GM18511 (cell line): ENCODE measurements around the gene LY6G6D.
A peak's percentile ranks its signal among the peaks of the same experiment; 100 is the strongest.

ENCODE experiments used
- ATAC-seq: cut with Tn5 transposase; IDR thresholded peaks from one replicate; pipeline ENCODE4 v1.9.1; 2021; ENCODE audit warnings: mild to moderate bottlenecking, moderate library complexity; ENCODE audit not compliant: unreplicated experiment

Gene LY6G6D

GRCh38 chr6:31733734-31734133 is 18.6 kb downstream of the LY6G6D start:
- ATAC-seq, result no peak

GRCh38 chr6:31734247-31734820 is 19.2 kb downstream of the LY6G6D start:
- ATAC-seq, result no peak

DNA sequence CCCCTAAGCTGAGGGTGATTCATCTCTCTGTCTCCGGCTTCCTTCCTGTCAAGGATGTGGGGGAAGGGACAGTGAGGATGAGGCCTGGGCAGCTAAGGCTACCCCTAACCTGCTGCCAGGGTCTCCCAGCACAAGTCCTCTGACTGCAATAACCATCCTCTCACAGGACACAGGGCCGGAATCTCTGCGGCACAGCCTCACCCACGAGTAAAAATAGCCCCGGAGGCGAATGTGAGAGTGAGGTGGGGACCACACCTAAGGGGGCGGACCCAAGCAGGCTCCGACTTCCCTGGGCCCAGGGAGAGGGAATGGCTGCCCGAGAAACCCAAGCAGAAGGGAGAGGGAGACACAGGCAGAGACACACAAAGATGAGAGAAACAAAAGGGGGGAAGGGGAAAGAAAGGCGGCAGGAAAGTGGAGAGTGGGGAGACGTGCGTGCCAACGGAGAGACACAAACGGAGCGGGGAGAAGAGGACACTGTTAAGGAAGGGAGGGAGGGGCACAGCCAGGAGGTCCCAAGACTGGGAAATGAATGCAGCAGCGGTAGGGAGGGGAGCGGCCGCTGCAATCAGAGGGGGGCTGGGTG is 19.8 kb downstream of the LY6G6D start:
- ATAC-seq, result no peak

- ATAC-seq, result no peak
These were observed 21.0 kb downstream of the LY6G6D start, which contains the start of gene CLIC1 for GRCh38 chr6:31736021-31736767. CLIC1 (minus strand) TSS chr6:31736530; CDS start chr6:31736300, 230 bp downstream.

GRCh38 chr6:31736768-31737314 is 21.7 kb downstream of the LY6G6D start:
- ATAC-seq, result no peak

DNA sequence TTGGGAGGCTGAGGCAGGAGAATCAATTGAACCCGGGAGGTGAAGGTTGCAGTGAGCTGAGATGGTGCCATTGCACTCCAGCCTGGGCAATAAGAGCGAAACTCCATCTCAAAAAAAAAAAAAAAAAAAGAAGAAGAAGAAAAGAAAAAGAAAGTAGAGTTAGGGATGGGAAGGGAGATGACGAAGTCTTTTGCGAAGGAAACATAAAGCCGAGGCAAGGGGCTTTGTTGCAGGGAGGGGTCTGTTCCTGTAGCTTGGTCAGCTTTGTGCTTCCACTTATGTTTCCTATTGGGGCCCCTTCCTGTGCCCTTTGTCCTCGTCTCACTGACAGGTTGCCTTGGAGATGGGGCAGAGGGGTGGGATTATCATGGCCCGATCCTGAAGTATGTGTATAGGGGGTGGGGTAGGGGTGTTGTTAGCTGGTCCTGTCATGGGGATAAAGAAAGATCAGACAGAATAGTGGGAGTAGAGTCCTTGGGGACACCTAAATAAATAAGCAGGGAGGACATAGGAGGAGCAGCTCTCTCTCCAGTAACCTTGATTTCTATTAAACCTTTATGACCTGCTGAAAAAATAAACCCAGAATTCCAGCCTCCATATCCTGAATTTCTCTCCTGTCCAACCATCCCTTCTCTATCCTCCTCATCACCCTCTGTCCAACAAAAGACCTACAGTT is 22.3 kb downstream of the LY6G6D start:
- no peak for ATAC-seq

- ATAC-seq, result no peak
These were observed 23.1 kb downstream of the LY6G6D start for GRCh38 chr6:31737991-31738979.

GRCh38 chr6:31739639-31740396 is 24.7 kb downstream of the LY6G6D start, which contains the start of gene MSH5:
MSH5 (plus strand) TSS chr6:31740005; CDS start chr6:31740467, 462 bp downstream.
- ATAC-seq, result peak; percentile 71

GRCh38 chr6:31740397-31741223 is 25.5 kb downstream of the LY6G6D start:
- ATAC-seq, result no peak

- ATAC-seq, result no peak
These were observed 26.7 kb downstream of the LY6G6D start for GRCh38 chr6:31741815-31742214.

DNA sequence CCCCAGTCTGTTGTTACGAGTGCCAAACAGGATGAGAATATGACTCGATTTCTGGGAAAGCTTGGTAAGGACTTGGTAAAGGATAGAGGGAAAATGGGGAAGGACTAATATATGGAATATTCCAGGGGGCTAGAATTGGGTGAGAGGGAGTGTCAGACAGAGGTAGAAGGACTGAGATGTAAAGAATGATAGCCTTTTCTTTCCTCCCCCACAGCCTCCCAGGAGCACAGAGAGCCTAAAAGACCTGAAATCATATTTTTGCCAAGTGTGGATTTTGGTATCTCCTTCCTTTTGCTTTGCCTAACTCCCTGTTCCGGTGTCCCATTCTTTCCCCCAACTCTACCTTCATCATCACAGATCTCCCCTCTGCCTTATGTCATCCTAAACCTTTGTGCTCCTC is 27.7 kb downstream of the LY6G6D start:
- no peak for ATAC-seq

- ATAC-seq, result no peak
These were observed 29.3 kb downstream of the LY6G6D start for GRCh38 chr6:31744422-31744821.

DNA sequence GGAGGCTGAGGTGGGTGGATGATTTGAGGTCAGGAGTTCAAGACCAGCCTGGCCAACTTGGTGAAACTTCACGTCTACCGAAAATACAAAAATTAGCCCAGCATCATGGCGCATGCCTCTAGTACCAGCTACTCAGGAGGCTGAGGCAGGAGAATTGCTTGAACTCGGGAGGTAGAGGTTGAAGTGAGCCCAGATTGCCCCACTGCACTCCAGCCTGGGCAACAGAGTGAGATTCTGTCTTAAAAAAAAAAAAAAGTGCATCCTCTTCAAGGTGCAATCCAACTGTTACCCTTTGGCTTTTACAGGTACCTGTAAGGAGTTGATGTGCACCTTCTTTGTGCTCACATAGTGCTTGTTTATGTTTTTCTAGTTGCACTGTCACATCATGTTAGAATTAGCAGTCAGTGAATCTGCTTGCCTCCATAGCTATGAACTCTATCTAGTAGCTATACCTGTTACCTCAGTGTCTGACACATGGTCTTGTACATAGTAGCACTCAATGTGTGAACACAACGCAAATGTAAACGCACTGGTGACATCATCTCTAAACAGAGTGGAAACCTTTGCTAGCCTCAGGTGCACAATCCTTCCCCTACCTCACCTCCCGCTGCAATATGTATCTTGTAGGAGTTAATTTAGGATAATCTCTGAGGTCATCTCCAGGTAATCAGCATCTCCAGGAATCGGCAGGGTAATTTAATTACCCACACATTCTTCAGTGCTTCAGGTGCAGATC is 34.3 kb downstream of the LY6G6D start:
- no peak for ATAC-seq

DNA sequence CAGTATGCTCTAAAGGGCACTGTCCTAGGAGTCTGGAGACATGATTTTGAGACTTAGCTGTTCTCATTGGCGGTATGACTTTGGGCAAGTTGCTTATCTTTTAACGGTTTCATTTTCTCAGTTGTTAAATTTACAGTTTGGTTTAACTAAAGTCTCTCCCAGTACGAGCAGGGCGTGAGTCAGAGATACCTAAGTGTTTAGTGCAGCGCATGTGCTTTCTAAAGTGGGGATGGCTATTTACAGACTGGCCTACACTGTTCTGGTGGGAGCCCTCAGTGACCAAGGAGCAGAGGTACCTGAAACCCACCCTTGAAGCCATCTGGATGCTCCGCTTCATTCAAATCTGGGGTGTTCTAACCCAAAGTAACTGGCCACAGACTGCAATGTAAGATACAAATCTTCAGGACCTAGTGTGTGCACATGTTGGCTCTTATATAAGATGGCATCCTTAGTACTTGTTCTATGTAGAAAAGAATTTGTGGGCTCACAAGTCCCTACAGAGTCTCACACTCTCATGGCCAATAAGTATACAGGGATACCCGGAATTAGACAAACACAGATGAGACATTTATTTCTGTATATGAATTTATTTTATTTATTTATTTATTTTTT is 35.4 kb downstream of the LY6G6D start:
- ATAC-seq, result no peak

- no peak for ATAC-seq
These were observed 37.7 kb downstream of the LY6G6D start for GRCh38 chr6:31752739-31753319.

DNA sequence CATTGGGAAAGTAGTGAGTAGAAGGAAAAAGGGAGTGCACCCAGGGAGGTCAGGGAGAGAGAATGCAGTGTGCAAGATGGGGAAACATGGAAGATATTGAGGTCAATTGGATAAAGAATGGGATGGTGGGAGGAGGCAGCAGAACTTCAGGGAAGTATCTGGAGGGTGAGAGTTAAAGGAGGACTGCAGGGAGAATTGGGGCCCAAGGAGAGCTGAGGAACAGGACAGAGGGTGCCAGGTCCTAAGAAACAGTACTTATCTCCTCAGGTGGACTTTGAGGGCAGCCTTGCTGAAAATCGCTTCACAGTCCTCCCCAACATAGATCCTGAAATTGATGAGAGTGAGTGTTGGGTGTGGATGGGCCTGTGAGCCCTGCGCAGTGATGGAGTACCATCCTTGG is 43.1 kb downstream of the LY6G6D start:
- ATAC-seq, result no peak

- no peak for ATAC-seq
These were observed 45.6 kb downstream of the LY6G6D start for GRCh38 chr6:31760790-31761189.
